ENCODE measurements around the gene DMBX1.

Gene DMBX1

GRCh38 chr1:46532095-46532494 is 42.5 kb downstream of the DMBX1 start:
- H3K18ac ChIP-seq (ENCODE audit: low read length) = peak overlapping the region; percentile 6

GRCh38 chr1:46532498-46533178 is 43.0 kb downstream of the DMBX1 start:
- Histone ChIP-seq H3K9ac (ENCODE audit: low read depth, low read length, poor library complexity) (no peak overlapping the region), H2BK120ac (ENCODE audit: low read depth, low read length) (no peak overlapping the region), H3K36me3 (replicated peaks in 1 of 2; ENCODE audit: control insufficient read depth in 2 of 2, insufficient read depth in 2 of 2, low read length in 2 of 2) (no peaks in the 10 kb centered on the region), H3K27me3 (ENCODE audit: control insufficient read depth in 3 of 3, insufficient read depth in 3 of 3, low read depth in 1 of 3, low read length in 3 of 3) (peaks cover 4 to 93% (median 58%) of the 10 kb centered on the region in 3 experiments), H2AFZ (ENCODE audit: low read length) (peak overlapping the region; percentile 93), H4K91ac (ENCODE audit: low read depth, low read length, poor library complexity) (no peak overlapping the region), H3K18ac (ENCODE audit: low read length) (peak overlapping the region; percentile 25), H2BK5ac (ENCODE audit: low read length) (no peak overlapping the region), H3K14ac (ENCODE audit: low read length) (no peak overlapping the region), H2BK15ac (ENCODE audit: low read length) (no peak overlapping the region), H2BK12ac (ENCODE audit: low read length) (no peak overlapping the region), H3K4me3 (ENCODE audit: low read length in 2 of 2) (peak overlapping the region; percentile 41 to 78), H3K9me3 (replicated peaks in 1 of 2; ENCODE audit: control insufficient read depth in 2 of 2, insufficient read depth in 1 of 2, low read depth in 1 of 2, low read length in 2 of 2) (peaks cover 2 to 12% of the 10 kb centered on the region in 2 donors), H4K8ac (ENCODE audit: low read depth, low read length) (no peak overlapping the region), H3K4ac (ENCODE audit: low read length) (no peak overlapping the region), H3K79me1 (ENCODE audit: low read depth, low read length) (no peaks in the 10 kb centered on the region), H3K4me2 (ENCODE audit: insufficient read depth, low read length, poor library complexity, severe bottlenecking) (peak overlapping the region; percentile 75), H3K4me1 (ENCODE audit: control insufficient read depth in 2 of 2, insufficient read depth in 1 of 2, low read depth in 1 of 2, low read length in 2 of 2) (peaks cover 0 to 2% of the 10 kb centered on the region in 2 donors), H2AK5ac (ENCODE audit: low read depth, low read length) (no peak overlapping the region), H3K23ac (ENCODE audit: low read depth, low read length, poor library complexity) (no peak overlapping the region), H3K27ac (replicated peaks; ENCODE audit: low read length) (no peak overlapping the region)
- peak; percentile 68 for DNase-seq (ENCODE audit: low spot score)
- WGBS, 2 donors (ENCODE audit: extremely low coverage in 2 of 2, insufficient read length in 2 of 2, insufficient replicate concordance in 1 of 2) = no CpG with 5 or more reads among the region's 31 CpGs

More at GRCh38 chr1:46532095-46532494, 42.5 kb downstream of the DMBX1 start:
- Histone ChIP-seq H2AFZ (ENCODE audit: low read length) (no peak overlapping the region), H2AK5ac (ENCODE audit: low read depth, low read length) (no peak overlapping the region), H3K14ac (ENCODE audit: low read length) (no peak overlapping the region), H3K4ac (ENCODE audit: low read length) (no peak overlapping the region), H2BK15ac (ENCODE audit: low read length) (no peak overlapping the region), H3K27ac (replicated peaks; ENCODE audit: low read length) (no peak overlapping the region), H3K4me1 (ENCODE audit: control insufficient read depth in 2 of 2, insufficient read depth in 1 of 2, low read depth in 1 of 2, low read length in 2 of 2) (peaks cover 0 to 2% of the 10 kb centered on the region in 2 donors), H3K9me3 (replicated peaks in 1 of 2; ENCODE audit: control insufficient read depth in 2 of 2, insufficient read depth in 1 of 2, low read depth in 1 of 2, low read length in 2 of 2) (peaks cover 2 to 12% of the 10 kb centered on the region in 2 donors), H4K91ac (ENCODE audit: low read depth, low read length, poor library complexity) (no peak overlapping the region), H4K8ac (ENCODE audit: low read depth, low read length) (no peak overlapping the region), H2BK12ac (ENCODE audit: low read length) (no peak overlapping the region), H3K36me3 (replicated peaks in 1 of 2; ENCODE audit: control insufficient read depth in 2 of 2, insufficient read depth in 2 of 2, low read length in 2 of 2) (no peaks in the 10 kb centered on the region), H3K9ac (ENCODE audit: low read depth, low read length, poor library complexity) (no peak overlapping the region), H3K79me1 (ENCODE audit: low read depth, low read length) (no peaks in the 10 kb centered on the region), H2BK120ac (ENCODE audit: low read depth, low read length) (no peak overlapping the region), H3K4me3 (ENCODE audit: low read length in 2 of 2) (no peak overlapping the region), H3K4me2 (ENCODE audit: insufficient read depth, low read length, poor library complexity, severe bottlenecking) (no peak overlapping the region), H2BK5ac (ENCODE audit: low read length) (no peak overlapping the region), H3K23ac (ENCODE audit: low read depth, low read length, poor library complexity) (no peak overlapping the region), H3K27me3 (ENCODE audit: control insufficient read depth in 3 of 3, insufficient read depth in 3 of 3, low read depth in 1 of 3, low read length in 3 of 3) (peaks cover 4 to 94% (median 64%) of the 10 kb centered on the region in 3 experiments)
- DNase-seq (ENCODE audit: low spot score) = no peak
- WGBS, 2 donors (ENCODE audit: extremely low coverage in 2 of 2, insufficient read length in 2 of 2, insufficient replicate concordance in 1 of 2) = no CpG with 5 or more reads among the region's 3 CpGs

- peak overlapping the region; percentile 41 to 78 for H3K4me3 ChIP-seq (ENCODE audit: low read length in 2 of 2)
Observed at GRCh38 chr1:46533179-46533864, 43.7 kb downstream of the DMBX1 start.

DNA sequence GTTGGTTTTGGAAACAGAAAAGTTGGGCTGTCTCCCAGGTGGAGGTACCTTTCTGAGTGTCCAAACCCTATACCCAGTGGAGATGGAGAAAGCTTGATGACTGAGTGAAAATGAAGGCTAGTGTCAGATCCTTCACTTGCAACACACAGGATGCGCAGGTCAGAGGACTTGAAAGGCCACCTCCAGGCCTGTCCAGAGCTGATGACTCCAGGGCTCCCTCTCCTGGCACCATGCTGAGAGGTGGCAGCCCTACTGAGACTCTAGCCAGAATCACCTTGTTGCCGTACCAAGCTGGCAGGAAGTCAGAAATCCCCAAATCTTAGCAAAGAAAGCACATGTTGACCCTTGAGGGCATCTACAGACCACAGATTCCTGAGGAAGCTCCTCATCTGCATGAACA is 45.4 kb downstream of the DMBX1 start:
- no peak overlapping the region for H2BK5ac ChIP-seq (ENCODE audit: low read length)
- no peak for DNase-seq (ENCODE audit: low spot score)
- H3K27me3 ChIP-seq (ENCODE audit: control insufficient read depth in 3 of 3, insufficient read depth in 3 of 3, low read depth in 1 of 3, low read length in 3 of 3) = peaks cover 4 to 91% (median 44%) of the 10 kb centered on the region in 3 experiments
- H2BK15ac ChIP-seq (ENCODE audit: low read length) = no peak overlapping the region
- no peak overlapping the region for H2BK120ac ChIP-seq (ENCODE audit: low read depth, low read length)
- H3K9ac ChIP-seq (ENCODE audit: low read depth, low read length, poor library complexity) = no peak overlapping the region
- peaks cover 0 to 2% of the 10 kb centered on the region in 2 donors for H3K4me1 ChIP-seq (ENCODE audit: control insufficient read depth in 2 of 2, insufficient read depth in 1 of 2, low read depth in 1 of 2, low read length in 2 of 2)
- peaks cover 2 to 14% of the 10 kb centered on the region in 2 donors for H3K9me3 ChIP-seq (replicated peaks in 1 of 2; ENCODE audit: control insufficient read depth in 2 of 2, insufficient read depth in 1 of 2, low read depth in 1 of 2, low read length in 2 of 2)
- no peaks in the 10 kb centered on the region for H3K79me1 ChIP-seq (ENCODE audit: low read depth, low read length)
- H3K4me3 ChIP-seq (ENCODE audit: low read length in 2 of 2) = no peak overlapping the region
- no peak overlapping the region for H3K4ac ChIP-seq (ENCODE audit: low read length)
- H3K4me2 ChIP-seq (ENCODE audit: insufficient read depth, low read length, poor library complexity, severe bottlenecking) = no peak overlapping the region
- no peak overlapping the region for H3K27ac ChIP-seq (replicated peaks; ENCODE audit: low read length)
- H3K18ac ChIP-seq (ENCODE audit: low read length) = no peak overlapping the region
- H4K8ac ChIP-seq (ENCODE audit: low read depth, low read length) = no peak overlapping the region
- H2AK5ac ChIP-seq (ENCODE audit: low read depth, low read length) = no peak overlapping the region
- no peak overlapping the region for H2BK12ac ChIP-seq (ENCODE audit: low read length)
- no peaks in the 10 kb centered on the region for H3K36me3 ChIP-seq (replicated peaks in 1 of 2; ENCODE audit: control insufficient read depth in 2 of 2, insufficient read depth in 2 of 2, low read length in 2 of 2)
- no peak overlapping the region for H3K23ac ChIP-seq (ENCODE audit: low read depth, low read length, poor library complexity)
- H4K91ac ChIP-seq (ENCODE audit: low read depth, low read length, poor library complexity) = no peak overlapping the region
- no CpG with 5 or more reads among the region's 2 CpGs for WGBS, 2 donors (ENCODE audit: extremely low coverage in 2 of 2, insufficient read length in 2 of 2, insufficient replicate concordance in 1 of 2)
- no peak overlapping the region for H3K14ac ChIP-seq (ENCODE audit: low read length)
- H2AFZ ChIP-seq (ENCODE audit: low read length) = no peak overlapping the region

More at GRCh38 chr1:46533179-46533864, 43.7 kb downstream of the DMBX1 start:
- Histone ChIP-seq H4K8ac (ENCODE audit: low read depth, low read length) (no peak overlapping the region), H3K18ac (ENCODE audit: low read length) (peak overlapping the region; percentile 88), H2BK12ac (ENCODE audit: low read length) (no peak overlapping the region), H2BK15ac (ENCODE audit: low read length) (no peak overlapping the region), H3K9ac (ENCODE audit: low read depth, low read length, poor library complexity) (peak overlapping the region; percentile 88), H3K4ac (ENCODE audit: low read length) (no peak overlapping the region), H3K14ac (ENCODE audit: low read length) (no peak overlapping the region), H3K79me1 (ENCODE audit: low read depth, low read length) (no peaks in the 10 kb centered on the region), H3K27ac (replicated peaks; ENCODE audit: low read length) (no peak overlapping the region), H2BK120ac (ENCODE audit: low read depth, low read length) (no peak overlapping the region), H3K9me3 (replicated peaks in 1 of 2; ENCODE audit: control insufficient read depth in 2 of 2, insufficient read depth in 1 of 2, low read depth in 1 of 2, low read length in 2 of 2) (peaks cover 2 to 14% of the 10 kb centered on the region in 2 donors), H2AK5ac (ENCODE audit: low read depth, low read length) (no peak overlapping the region), H3K36me3 (replicated peaks in 1 of 2; ENCODE audit: control insufficient read depth in 2 of 2, insufficient read depth in 2 of 2, low read length in 2 of 2) (no peaks in the 10 kb centered on the region), H4K91ac (ENCODE audit: low read depth, low read length, poor library complexity) (no peak overlapping the region), H3K23ac (ENCODE audit: low read depth, low read length, poor library complexity) (no peak overlapping the region), H2AFZ (ENCODE audit: low read length) (peak overlapping the region; percentile 93), H2BK5ac (ENCODE audit: low read length) (no peak overlapping the region), H3K27me3 (ENCODE audit: control insufficient read depth in 3 of 3, insufficient read depth in 3 of 3, low read depth in 1 of 3, low read length in 3 of 3) (peaks cover 4 to 93% (median 53%) of the 10 kb centered on the region in 3 experiments), H3K4me1 (ENCODE audit: control insufficient read depth in 2 of 2, insufficient read depth in 1 of 2, low read depth in 1 of 2, low read length in 2 of 2) (peaks cover 0 to 2% of the 10 kb centered on the region in 2 donors), H3K4me2 (ENCODE audit: insufficient read depth, low read length, poor library complexity, severe bottlenecking) (peak overlapping the region; percentile 75)
- DNase-seq (ENCODE audit: low spot score) = no peak
- no CpG with 5 or more reads among the region's 71 CpGs for WGBS, 2 donors (ENCODE audit: extremely low coverage in 2 of 2, insufficient read length in 2 of 2, insufficient replicate concordance in 1 of 2)
